PC-9 (cell line): Measurements from ENCODE around the gene PRF1.

Source experiments
- CTCF ChIP-seq: fragments of 200-600 bp; sonication (generic); conservative IDR thresholded peaks from 2 replicates; pipeline ENCODE4 v1.6.1; 2017; ENCODE audit warnings: mixed run types, antibody characterized with exemption, mild to moderate bottlenecking, moderate library complexity
- EZH2 ChIP-seq: fragments of 200-600 bp; sonication (generic); IDR thresholded peaks from 2 replicates; pipeline ENCODE4 v1.8.0; 2017; ENCODE audit warnings: antibody characterized with exemption, low read depth

GRCh38 chr10:70598857-70599295, 3.7 kb downstream of the PRF1 start:
- no peak for TF ChIP-seq EZH2
- no peak for TF ChIP-seq CTCF
